ENCODE results near the gene ZNF185. TPM values are rescaled to one million over a fixed set of nuclear protein-coding genes. Genes with fewer than 3 reads are reported as not detected.

Gene ZNF185
- total RNA-seq, 6 experiments from 2014 or later = 1.1 to 2.4 (median 1.4) TPM

DNA sequence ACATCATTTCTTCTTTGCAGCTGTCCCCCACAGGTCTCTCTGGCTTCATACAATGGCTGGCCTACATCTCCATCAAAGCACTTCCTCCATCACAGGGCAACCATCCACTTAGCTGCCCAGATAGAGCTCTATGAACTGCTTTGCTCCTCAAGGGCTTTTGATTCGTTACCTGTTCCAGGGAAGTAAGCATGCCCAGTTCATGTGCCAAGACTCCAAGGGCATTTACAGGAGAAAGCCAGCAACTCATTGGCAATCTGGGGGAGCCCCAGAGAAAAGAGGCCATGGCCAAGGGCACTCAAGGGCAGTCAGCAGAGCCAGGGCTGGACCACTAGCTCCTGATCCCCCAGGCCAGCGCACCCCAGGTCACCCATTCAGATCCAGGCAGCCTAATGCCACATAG is 24.5 kb upstream of the ZNF185 start:
- H3K27ac Mint-ChIP-seq = no peak overlapping the region
- DNase-seq = no peak
- no peaks in the 10 kb centered on the region for H3K4me1 Mint-ChIP-seq (ENCODE audit: low read depth)
- no peak overlapping the region for H3K4me3 Mint-ChIP-seq
- no peaks in the 10 kb centered on the region; the same call in none of the 2 replicates for H3K36me3 Mint-ChIP-seq (ENCODE audit: low read depth)
- no peaks in the 10 kb centered on the region for H3K27me3 Mint-ChIP-seq (ENCODE audit: insufficient read depth)
- no peaks in the 10 kb centered on the region for H3K9me3 Mint-ChIP-seq
- TF ChIP-seq, protein P1, sequence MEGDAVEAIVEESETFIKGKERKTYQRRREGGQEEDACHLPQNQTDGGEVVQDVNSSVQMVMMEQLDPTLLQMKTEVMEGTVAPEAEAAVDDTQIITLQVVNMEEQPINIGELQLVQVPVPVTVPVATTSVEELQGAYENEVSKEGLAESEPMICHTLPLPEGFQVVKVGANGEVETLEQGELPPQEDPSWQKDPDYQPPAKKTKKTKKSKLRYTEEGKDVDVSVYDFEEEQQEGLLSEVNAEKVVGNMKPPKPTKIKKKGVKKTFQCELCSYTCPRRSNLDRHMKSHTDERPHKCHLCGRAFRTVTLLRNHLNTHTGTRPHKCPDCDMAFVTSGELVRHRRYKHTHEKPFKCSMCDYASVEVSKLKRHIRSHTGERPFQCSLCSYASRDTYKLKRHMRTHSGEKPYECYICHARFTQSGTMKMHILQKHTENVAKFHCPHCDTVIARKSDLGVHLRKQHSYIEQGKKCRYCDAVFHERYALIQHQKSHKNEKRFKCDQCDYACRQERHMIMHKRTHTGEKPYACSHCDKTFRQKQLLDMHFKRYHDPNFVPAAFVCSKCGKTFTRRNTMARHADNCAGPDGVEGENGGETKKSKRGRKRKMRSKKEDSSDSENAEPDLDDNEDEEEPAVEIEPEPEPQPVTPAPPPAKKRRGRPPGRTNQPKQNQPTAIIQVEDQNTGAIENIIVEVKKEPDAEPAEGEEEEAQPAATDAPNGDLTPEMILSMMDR (IDR thresholded peaks at IDR 0.05) = no peak

DNA sequence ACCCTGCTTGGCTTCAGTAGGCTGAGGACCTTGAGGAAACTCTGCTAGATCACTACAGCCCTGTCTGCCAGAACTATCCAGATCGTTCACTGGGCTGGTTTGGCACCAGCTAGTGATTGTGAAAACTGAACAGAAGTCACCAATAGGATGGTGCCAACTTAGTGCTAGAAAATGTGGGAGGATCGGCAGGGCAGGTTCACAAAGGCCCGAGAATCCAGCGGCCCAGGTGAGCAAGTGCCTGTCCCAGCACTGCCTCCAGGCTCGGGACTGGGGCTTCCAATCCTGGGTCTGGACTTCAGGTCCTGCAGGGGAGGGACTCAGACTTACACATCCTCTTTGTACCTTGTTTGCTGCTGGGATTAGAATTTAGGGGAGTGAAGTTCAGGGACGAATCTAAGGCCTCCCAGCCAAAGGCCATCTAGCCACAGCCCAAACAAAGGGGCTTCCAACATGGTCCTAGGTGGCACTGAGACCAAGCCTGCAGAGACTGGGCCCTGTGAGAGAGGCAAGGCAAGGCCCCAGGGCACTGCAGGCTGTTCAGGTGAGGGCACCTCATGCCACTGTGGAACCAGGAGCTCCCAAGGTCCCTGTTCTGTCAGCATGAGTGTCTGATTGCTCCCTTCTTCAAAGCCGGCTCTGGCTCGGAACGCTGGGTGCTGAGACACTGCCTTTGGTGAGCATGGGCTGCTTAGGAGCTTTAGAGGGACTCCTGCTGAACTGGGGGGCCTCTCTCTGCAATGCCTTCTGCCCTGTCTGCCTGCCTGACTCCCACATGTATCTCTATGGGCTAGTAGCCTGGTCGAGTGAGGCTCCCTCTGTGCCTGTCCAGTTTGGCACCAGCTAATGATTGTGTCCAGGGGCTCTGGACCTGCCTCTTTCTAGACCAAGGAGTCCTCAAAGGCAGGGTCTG is 20.7 kb upstream of the ZNF185 start:
- no peak for DNase-seq
- H3K36me3 Mint-ChIP-seq (ENCODE audit: low read depth) = no peaks in the 10 kb centered on the region; the same call in 1 of the 2 replicates
- TF ChIP-seq, protein P1 (IDR thresholded peaks at IDR 0.05) = no peak
- no peaks in the 10 kb centered on the region for H3K9me3 Mint-ChIP-seq
- no peaks in the 10 kb centered on the region for H3K4me1 Mint-ChIP-seq (ENCODE audit: low read depth)
- H3K27me3 Mint-ChIP-seq (ENCODE audit: insufficient read depth) = peaks cover 7% of the 10 kb centered on the region
- H3K4me3 Mint-ChIP-seq = no peak overlapping the region
- H3K27ac Mint-ChIP-seq = no peak overlapping the region

DNA sequence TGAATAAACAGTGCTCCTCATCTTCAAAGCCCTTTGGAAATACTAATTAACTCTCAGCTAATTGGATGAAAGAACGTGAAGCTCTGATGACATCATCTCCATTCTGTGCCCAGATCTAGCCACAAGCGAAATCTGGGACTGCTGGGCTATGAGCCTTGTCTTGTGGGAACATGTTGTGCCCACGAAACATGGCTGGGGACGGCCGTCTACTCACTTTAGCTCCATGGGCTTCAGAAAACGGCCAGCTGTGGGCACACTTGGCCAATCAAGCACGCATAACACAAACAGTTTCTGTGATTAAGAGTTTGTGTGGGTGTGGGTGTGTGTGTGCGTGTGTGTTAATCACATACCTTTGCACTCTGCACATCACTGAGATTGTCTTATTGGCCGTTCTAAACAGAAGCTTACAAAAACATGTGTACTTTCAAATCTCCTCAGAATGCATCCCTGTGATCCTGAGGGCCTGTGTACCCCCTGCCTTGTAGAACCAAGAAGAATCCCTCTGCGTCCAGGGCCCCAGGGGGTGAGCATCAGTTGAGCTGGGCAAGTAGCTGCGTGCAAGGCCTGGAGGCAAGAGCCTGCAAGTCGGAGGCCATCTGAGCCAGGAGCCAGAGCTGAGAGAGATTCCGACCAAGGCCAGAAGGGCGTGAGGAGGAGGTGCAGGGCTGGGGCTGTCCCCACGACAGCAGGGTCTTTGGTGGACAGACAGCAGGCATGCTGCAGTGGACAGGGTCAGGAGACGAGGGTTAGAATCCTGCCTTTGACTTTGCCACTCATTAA is 18.7 kb upstream of the ZNF185 start:
- H3K4me3 Mint-ChIP-seq = no peak overlapping the region
- TF ChIP-seq, protein P1 (IDR thresholded peaks at IDR 0.05) = no peak
- H3K27ac Mint-ChIP-seq = no peak overlapping the region
- no peaks in the 10 kb centered on the region; the same call in 1 of the 2 replicates for H3K36me3 Mint-ChIP-seq (ENCODE audit: low read depth)
- no peaks in the 10 kb centered on the region for H3K4me1 Mint-ChIP-seq (ENCODE audit: low read depth)
- peaks cover 7% of the 10 kb centered on the region for H3K27me3 Mint-ChIP-seq (ENCODE audit: insufficient read depth)
- no peaks in the 10 kb centered on the region for H3K9me3 Mint-ChIP-seq
- no peak for DNase-seq

DNA sequence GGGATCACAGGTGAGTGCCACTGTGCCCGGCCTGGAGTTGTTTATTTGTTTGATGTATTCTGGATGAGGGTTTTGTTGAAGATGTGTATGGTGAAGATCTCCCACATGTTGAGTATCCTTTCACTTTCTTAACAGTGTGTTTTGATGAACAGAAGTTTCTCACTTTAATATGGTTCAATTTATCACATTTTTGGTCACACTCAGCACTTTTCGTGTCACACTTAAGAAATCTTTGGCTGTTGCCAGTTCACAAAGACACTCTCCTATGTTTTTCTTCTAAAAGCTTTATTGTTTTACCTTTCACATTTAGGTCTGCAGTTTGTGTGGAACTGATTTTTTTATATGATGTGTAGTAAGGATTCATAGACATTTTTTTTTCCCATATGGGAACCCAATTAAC is 16.6 kb upstream of the ZNF185 start:
- DNase-seq = no peak
- Mint-ChIP-seq H3K9me3 (no peaks in the 10 kb centered on the region), H3K27me3 (ENCODE audit: insufficient read depth) (peaks cover 7% of the 10 kb centered on the region), H3K4me3 (no peak overlapping the region), H3K27ac (no peak overlapping the region), H3K4me1 (ENCODE audit: low read depth) (no peaks in the 10 kb centered on the region), H3K36me3 (ENCODE audit: low read depth) (no peaks in the 10 kb centered on the region; the same call in 1 of the 2 replicates)
- TF ChIP-seq, protein P1 (IDR thresholded peaks at IDR 0.05) = no peak

DNA sequence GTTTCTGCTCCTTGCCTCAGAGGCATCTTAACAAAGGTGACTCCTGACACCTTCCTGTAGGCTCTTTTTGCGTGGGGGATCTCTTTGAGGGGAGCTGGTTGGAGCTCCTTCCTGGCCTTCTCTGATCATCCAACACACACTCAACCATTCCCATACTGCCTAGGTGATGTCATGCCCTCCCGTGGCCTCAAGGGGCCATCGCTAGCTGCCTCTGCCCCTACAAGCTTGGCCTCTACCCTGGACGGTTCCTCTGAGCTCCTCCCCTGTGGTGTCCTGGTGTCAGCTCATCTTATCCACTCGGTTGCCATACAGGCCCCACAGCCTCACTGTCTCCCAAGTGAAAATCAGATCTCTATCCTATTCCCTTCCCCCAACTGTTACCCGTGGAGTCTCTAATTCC is 13.7 kb upstream of the ZNF185 start:
- no peaks in the 10 kb centered on the region; the same call in 1 of the 2 replicates for H3K9me3 Mint-ChIP-seq
- H3K4me3 Mint-ChIP-seq = no peak overlapping the region
- no peak overlapping the region for H3K27ac Mint-ChIP-seq
- DNase-seq = no peak
- H3K4me1 Mint-ChIP-seq (ENCODE audit: low read depth) = no peaks in the 10 kb centered on the region
- H3K36me3 Mint-ChIP-seq (ENCODE audit: low read depth) = no peaks in the 10 kb centered on the region
- TF ChIP-seq, protein P1 (IDR thresholded peaks at IDR 0.05) = no peak
- peaks cover 17% of the 10 kb centered on the region for H3K27me3 Mint-ChIP-seq (ENCODE audit: insufficient read depth)
